Activated CD4-positive, alpha-beta T cell treated with anti-CD3 and anti-CD28 coated beads, Interleukin-2, amount 50 U/mL, for 48 hours (primary cell): ENCODE results near the gene GAS6.
"Not testable (repeated sequence)": the region's sequence is repeated elsewhere in the genome, so short reads cannot be mapped to it uniquely, and the experiment has no call there.

ENCODE experiments used
- DNase-seq, 2 experiments: peaks; one replicate each; pipeline ENCODE4 v3.0.0-alpha.2; 2020

GAS6 gene

DNA sequence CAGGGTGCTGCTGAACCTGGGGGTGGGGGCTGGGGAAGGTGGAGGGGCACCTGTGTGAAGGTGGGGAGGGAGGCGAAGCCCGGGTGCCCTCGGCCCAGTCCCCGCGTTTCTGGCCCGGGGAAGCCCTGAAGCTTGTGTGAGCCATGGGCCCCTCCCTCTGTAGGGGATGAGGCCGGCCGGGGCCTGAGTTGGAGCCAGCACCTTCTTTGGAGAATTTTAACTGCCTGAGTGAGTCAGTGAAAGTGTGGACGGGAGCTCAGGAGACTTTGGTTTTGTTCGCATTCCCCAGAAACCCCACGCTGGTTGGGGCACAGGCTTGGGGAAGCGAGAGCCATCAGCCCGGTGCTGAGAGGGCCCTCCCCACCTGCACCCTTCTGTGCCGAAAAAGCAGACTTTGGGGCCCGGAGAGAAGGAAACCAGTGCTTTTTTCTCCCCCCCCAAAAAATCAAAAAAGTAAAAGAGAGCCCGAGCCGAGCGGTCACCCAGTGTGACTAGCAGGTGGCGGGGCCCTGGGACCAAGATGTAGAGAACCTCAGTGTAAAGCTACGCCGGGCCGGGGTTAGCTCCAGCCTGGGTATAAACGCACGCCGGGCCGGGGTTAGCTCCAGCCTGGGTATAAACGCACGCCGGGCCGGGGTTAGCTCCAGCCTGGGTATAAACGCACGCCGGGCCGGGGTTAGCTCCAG is 59.7 kb downstream of the GAS6 start:
- DNase-seq: no peak

DNA sequence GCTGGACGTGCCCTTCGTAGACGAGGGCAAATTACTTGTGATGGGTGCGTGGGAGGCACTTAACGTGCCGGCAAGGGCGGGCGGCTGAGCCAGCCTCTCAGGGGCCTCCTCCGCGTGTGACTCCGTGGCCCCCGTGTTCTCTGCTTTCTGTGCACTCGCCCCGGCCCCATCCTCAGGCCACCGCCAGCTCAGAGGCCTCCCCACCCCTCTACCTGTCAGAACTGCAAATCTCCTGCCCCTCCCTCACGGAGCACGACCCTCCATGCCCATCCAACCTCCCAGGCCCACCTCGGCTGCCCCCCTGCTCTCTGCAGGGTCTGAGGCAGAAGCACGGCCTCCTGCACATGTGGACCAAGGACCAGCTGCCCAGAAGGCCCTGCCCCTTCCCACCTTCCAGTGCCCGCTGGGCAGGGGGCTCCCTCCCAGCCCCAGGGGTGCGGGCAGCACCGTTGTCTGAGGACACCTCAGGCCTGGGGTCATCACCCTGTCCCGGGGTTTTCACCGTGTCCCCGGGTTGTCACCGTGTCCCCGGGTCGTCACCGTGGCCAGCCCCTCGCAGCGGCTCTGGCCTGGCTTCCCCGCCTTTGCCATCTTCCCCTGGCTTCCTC is 60.4 kb downstream of the GAS6 start:
- DNase-seq: no peak

DNA sequence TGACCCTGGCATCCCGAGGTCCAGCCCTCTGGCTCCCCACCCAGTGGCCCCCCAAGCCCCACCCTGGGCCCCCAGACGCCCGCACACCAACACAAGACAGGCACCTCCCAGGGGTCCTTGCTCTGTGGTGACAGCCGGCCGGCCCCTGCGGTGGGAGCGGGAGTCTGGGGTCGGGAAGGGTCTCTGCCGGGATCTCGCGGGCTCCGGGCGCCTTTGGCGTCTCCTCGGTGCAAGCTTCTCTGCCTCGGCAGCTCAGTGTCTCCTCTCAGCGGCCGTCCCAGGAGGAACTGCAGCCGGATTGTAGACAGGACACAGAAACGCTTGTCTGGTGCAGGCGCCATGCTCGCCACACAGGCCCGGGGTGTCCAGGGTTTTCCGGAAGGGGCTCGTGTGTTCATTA is 61.1 kb downstream of the GAS6 start:
- DNase-seq: no peak

DNA sequence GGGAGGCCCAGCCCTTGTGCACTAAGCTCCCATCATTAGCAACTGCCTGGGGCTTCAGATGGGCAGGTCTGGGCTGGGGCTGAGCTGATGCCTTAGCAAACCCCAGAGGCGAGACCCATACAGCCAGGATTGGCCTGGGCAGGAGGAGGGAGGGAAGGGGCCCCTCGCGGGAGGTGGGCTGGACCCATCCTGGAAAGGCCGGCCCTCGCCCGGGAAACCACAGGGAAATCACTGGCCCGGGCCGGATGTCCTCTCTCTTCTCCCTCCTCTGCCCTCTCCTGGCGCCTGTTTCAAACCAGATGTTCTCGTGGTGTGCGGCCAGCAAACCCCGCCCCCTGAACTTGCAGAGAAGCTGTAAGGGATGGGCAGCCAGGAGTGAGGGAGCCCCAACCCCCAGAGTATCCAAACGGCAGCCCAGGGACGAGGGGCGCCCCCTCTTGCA is 61.8 kb downstream of the GAS6 start:
- DNase-seq: no peak

DNA sequence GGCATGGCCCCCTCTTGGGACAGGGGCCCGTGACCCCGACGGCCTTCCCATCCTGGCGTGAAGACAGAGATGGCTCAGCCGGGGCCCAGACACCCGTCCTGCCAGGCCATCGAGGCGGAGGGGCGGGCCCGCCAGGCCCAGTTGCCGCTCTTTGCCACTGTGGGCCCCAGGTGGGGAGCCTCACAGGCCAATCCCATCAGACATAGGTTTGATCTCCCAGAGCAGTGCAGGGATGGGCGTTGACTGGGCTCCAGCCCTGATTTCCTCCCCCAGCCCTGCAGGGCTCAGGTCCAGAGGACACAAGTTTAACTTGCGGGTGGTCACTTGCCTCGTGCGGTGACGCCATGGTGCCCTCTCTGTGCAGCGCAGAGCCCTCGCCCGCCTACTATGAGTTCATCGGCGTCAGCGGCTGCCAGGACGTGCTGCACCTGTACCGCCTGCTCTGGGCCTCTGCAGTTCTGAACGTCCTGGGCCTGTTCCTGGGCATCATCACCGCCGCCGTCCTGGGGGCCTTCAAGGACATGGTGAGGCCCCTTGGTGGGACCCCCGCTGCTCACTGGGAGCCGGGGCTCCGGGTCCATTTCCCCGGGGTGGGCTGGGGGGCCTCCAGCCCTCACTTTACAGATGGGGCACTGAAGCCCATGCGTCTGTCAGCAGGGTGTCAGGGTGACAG is 62.5 kb downstream of the GAS6 start:
- no peak for DNase-seq

DNA sequence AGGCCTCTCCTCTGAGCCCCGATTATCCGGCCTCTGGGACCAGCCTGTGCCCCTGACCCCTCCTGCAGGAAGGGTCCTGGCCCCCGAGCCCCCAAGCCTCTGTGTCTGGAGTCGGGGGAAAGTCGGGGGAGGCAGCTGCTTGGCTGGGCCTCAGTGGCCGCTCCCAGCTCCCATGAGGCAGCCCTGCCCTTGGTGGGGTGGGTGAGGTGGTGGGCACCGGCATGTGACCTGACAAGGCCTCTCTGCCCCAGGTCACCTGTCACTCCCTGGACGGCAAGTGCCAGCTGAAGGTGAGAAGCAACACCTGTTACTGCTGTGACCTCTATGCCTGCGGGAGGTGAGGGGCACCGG is 63.3 kb downstream of the GAS6 start:
- DNase-seq: no peak

DNA sequence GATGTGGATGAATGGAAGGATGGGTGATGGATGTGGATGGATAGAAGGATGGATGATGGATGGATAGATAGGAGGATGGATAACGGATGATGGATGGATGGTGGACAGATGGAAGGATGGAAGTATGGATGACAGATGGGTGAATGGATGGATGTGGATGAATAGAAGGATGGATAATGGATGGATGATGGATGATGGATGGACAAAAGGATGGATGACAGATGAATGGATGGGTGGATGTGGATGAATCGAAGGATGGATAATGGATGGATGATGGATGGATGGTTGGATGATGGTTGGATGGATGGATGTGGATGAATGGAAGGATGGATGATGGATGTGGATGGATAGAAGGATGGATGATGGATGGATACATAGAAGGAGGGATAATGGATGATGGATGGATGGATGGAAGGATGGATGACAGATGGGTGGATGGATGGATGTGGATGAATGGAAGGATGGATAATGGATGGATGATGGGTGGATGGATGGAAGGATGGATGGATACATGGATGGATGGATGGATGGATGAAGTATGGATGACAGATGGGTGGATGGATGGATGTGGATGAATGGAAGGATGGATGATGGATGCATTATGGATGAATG is 65.6 kb downstream of the GAS6 start:
- no peak for DNase-seq

DNA sequence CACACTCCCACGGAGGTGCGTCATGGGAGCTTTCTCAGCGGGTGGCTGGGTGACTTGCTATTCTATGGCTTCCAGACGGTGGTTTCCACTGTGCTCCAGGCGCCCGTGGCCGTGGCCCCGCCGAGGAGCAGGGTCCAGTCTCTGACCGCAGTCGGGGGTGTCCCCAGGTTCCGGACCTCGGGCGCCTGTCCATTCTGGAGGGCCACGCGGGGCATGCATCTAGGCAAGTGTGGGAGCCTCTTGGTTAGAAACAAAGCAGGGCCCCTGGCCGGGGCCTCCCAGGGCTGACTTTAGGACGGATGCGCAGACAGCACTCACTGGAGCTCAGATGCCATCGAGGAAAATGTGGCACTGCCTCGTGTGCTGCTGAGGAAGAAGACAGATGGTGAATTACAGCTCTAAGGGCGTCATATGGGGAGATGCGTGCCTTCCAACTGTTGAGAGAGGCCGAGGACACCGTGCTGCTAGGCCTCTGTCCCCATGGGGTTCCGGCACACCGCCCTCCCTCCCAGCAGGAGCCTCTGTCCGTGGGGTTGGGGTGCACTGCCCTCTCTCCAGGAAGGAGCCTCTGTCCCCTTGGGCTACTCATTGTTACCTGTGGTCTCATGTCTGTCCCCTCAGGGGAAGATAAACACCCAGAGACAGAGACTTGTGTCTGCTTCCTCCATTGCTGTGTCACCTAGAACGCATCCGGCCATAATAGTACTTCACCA is 66.8 kb downstream of the GAS6 start:
- DNase-seq: no peak

DNA sequence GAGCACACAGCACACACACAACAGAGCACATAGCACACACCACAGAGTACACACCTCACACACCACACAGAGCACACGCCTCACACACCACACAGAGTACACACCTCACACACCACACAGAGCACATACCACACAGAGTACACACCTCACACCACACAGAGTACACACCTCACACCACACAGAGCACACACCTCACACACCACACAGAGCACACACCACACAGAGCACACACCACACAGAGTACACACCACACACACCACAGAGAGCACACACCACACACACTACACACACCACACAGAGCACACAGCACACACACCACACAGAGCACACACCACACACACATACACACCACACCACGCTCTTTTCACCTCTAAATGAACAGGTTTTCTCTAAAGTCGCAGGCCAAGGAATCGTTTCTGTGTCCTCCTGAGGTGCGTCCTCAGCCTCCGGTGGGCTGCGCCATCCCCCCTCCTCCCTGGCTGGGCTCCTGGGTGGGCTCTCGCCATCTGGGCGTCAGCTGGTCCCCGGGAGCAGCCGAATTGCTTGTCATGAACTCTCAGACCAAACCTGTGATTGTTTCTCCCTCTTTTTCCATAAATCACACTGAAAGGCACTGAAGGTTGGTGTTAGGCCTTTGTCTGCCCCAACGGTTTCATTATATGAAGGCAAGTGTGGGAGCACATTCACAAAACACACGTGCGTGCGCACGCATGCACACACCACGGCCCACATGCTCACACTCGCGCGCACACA is 67.5 kb downstream of the GAS6 start:
- DNase-seq: no peak

DNA sequence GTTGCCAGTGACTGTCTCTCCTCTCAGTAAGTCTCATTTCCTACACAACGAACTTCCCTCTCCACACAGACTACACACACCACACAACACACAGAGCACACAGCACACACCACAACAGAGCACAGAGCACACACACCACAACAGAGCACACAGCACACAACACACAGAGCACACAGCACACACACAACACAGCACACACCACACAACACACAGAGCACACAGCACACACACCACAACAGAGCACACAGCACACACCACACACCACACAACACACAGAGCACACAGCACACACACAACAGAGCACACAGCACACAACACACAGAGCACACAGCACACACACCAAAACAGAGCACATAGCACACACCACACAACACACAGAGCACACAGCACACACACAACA is 68.5 kb downstream of the GAS6 start:
- DNase-seq: not testable (repeated sequence)

DNA sequence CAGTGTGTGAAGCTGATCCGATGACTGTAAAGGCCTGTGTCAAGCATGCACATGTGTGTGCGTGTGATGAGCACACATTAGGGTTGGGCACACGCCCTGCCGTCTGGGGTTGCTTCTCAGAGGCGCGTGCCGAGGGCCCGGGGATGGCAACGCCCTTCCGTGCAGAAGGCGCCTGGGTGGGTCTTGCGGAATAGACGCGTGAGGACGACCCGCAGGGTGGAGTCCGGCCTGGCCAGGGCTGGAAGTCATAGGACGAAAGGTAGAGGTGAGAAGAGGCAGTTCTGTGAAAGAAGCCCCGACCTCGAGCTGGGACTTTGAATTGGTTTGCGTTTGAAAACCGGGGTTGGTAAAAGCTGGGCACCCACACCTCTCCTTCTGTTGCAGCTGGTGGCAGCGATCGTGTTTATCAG is 69.1 kb downstream of the GAS6 start:
- no peak for DNase-seq

DNA sequence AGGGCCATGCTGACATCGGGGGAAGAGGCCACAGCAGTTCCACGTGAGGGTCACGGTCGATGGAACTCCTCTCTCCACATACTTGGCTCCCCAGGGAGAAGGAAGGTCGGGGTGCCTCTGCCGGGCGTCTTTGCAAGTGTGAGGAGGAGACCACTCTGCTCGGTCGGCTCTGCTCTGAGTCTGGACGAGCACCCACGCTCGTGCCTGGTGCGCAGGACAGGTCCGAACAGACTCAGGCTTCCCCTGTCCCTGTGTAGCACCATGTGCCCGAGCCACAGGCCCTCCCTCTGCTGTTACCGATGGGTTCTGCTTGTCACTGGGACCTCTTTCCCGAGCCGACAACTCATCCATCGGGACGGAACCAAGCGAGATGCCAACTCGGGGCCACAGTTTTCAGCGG is 69.8 kb downstream of the GAS6 start:
- no peak for DNase-seq

DNA sequence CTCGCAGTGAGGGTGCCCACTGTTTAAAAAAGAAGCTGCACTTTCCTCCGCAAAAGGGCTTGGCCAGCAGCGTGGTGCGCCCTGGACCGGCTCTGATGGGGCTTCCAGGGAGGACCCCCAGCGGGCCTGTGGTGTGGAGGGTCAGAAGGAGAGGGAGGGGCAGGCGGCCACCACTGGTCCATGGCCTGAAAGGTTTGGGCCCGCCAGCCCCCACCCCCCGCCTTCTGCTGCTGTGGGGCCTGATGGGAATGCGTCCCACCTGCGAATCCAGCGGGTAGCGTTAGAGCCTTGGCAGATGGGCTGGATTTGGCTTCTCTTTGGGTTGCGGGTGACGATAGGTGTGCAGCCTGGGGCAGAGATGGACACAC is 70.2 kb downstream of the GAS6 start:
- DNase-seq: no peak

DNA sequence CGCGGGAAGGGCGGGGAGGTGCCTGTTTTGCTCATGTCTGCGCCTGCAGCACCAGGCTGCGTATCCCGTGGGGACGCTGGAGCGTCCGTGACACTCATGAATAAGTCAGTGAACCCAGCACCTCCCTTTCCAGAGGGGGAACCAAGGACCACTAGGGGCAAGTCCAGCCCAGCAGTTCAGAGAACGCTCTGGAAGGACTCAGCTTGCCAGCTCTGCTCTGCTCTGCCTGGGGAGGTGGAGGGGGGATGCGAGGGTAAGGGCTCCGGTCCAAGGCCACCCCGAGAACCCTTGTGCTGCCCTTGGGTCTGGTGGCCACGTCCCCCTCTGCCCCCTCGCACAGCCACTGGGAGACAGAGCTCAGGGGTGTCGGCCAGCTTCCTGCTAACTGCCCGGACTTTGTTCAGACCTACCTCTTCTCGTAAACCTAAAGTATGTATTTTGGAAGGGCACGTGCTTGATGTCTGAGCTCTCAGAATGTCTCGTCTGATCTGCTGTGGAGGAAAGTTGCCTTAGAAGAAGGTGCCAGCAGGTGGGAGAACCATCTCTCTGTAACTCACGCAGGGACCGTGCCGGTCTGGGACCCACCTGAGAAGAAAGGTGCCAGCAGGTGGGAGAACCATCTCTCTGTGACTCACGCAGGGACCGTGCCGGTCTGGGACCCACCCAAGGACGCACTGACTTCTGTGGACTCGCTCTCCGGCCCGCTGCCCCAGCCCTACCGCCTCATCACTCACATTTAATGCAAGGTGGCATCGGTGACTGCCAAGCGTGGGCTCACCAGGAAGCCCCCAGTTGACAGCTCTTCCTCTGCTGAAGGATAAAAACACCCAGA is 70.8 kb downstream of the GAS6 start:
- no peak for DNase-seq

DNA sequence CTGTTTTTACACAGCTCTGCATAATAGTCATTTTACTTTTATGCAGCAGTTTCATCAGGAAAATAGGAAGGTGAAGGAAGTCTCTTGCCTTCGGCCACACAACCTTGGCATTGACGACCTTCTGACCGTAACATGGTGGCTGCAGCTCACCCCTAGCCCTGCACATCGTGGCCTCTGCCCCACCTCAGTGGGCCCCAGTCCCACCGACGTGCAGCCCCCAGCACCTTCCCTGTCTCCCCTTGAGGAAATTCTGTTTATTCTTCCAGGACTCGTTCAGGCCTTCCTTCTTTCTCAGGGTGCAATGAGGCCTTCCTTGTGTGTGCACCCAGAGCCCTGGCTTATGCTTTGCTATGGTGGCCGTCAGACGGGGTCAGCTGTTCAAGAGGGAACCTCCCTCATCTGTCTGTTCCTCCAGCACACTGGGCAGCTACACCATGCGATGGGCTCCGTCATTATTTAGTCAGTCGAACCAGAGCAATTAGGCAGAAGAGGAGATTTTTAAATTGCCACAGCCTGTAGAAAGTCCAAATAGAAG is 71.6 kb downstream of the GAS6 start:
- no peak for DNase-seq

DNA sequence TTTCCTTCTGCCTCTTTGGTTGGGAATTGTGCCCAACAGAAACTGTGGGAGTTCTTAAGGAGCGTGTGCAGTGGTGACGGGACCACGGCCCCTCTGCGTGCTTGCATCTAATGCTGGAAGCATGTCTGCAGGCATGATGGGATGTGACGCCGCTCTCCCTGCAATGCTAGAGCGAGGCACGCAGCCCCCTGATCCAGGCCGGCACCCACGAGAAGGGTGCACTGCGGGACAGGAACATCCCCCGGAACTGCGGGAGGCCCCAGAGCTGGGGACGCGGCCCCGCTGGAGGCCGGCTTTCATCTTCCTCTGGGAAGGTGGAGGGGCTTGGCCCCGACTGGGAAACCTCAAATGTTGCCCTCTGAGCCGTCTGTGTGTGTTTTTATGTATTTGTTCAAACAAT is 72.1 kb downstream of the GAS6 start:
- no peak for DNase-seq

DNA sequence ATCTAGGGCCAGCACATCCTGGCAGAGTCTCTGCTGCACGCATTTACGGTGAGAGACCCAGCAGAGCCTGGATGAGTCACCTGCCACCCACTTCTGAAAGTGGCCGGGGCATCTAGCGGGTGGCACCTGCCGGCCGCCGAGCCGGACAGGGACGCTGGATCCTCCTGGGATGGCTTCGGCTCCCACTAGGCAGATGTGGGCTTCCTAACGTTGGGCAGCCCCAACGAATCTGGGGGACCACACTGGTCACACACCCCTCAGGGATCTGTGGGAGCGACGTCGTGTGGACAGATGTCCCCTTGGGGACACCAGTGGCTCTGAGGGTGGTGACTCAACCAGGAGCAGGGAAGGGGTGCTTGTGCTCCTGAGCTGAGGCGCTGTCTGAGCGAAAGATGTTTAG is 72.7 kb downstream of the GAS6 start:
- DNase-seq: no peak

DNA sequence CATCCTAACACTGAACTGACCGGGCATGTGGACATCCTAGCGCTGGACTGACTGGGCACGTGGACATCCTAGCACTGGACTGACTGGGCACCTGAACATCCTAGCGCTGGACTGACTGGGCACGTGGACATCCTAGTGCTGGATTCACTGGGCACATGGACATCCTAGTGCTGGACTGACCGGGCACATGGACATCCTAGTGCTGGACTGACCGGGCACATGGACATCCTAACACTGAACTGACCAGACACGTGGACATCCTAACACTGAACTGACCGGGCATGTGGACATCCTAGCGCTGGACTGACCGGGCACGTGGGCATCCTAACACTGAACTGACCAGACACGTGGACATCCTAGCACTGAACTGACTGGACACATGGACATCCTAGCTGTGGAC is 73.9 kb downstream of the GAS6 start:
- not testable (repeated sequence) for DNase-seq

DNA sequence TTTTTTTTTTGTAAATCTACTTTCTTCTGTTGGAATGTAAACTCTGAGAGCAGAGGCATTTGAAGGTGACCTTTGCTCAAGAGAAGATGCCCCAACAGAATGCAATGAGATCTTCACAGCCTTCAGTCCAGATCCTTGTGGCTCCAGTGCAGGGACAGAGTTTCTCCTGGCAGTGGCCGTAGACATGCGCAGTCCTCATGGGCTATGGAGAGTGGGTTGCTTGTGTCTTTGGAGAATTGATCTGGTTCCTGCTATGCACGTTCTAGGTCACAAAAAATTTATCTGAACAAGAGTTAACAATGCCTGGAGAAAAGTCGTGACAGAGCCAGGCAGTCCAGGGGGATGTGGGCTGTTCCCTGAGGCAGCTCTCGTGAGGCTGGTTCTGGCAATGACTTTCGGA is 74.7 kb downstream of the GAS6 start:
- no peak for DNase-seq

DNA sequence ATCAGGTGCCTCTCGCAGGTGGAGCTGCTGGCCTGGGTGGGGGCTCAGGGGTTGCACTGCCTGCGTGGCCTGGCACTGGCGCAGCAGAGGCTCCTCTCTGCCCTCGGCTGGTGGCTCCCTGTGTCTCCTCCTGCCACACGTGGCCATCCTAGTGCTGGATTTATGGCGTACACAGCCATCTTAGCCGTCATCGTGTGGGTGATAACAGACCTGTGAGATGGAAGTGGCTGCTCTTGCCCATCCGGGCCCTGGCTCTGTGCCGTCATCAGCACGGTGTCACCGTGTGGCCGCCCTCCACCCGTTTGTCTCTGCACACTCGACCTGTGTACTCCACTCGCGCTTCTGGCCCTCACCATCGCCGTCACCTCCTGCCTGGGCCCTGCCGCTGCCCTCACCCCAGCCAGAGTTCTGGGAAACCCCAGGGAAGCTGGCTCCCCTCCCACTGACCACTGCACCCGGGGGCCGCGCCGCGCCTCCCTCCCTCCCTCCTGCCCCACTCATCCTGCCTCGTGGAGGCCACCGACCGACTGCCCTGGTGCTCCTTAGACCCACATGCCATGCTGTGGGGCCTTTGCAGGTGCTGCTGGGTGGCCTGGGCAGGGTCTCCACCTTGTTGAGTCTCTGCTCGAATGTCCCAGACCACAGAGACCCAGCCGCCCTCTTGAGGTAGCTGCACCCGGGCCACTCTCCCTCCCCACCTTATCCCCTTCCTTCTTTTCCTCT is 75.3 kb downstream of the GAS6 start:
- no peak for DNase-seq

DNA sequence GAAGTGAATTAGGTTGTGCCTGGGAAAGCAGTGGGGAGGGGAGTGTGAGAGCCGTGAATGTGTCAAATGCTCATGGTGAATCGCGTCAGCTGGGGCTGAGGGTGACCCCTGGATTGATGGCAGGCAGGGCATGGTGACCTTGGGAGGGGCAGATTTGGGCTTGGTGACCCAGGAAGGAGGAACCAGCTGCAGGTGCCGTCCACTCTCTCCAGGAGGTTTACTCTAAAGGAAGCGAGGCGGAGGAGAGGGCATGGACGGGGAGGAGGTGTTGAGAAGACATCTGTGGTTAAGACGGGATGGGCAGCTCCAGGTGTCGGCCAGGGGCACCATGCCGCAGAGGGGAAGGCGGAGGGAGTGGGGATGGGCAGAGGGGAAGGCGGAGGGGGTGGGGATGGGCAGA is 76.2 kb downstream of the GAS6 start:
- no peak for DNase-seq
